ENCODE data around the gene TRAPPC12.
"Not testable (repeated sequence)": the region's sequence is repeated elsewhere in the genome, so short reads cannot be mapped to it uniquely, and the experiment has no call there.

TRAPPC12 gene

DNA sequence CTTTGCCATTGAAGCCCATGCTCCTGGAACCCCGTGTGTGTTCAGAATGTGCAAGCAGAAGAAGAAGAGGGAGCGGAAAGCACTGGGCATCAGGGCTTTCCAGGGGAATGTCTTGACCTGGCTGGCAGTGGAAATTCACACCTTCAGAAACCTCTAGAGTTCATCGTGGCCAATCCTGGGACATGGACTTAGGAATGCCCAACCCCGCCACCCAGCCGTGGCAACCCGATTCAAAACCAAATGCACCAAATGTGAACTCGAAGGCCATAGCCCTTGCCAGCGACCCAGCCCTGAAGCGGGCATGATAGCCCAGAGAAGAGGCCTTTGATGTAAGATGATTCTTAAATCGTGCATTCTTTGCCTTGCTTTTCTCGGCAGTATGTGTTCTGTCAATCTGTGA is 70.4 kb downstream of the TRAPPC12 start:
- no peak overlapping the region for H3K4me3 ChIP-seq (ENCODE audit: low read length)

DNA sequence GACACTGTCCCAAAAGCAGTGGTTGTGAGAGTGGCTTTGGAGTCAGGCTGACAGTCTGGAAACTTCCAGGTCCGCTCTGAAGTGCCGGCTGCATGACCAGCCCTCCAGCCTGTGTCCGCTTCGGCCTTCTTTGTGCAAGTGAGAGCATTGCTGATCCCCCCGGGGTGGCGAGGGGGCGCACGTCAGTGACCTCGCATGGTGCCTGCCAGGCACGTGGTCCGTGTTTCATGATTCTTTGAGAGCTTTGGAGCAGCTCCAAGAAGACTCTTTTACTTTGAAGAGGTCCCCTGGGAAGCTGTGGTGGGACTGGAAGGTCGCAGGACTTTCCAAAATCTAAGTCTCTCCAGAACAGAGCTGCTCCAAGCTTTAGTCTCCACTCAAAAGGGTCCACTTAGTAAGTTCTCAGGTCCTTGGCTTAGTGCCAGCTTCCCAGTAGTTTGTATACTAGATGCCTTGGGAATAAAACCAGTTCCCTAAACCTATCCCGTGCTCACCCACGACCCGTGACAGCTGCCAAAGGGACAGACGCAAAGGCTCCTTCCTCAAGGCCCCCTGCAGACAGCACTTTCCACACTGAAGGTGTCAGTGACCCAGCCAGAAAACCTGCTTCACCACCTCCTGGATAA is 71.0 kb downstream of the TRAPPC12 start:
- H3K27me3 ChIP-seq (replicated peaks; ENCODE audit: control insufficient read depth, insufficient read depth, low read length): no peaks in the 10 kb centered on the region
- no peak for DNase-seq (ENCODE audit: low read depth)
- H3K9me3 ChIP-seq (ENCODE audit: control insufficient read depth, low read length): no peaks in the 10 kb centered on the region
- peaks cover 33% of the 10 kb centered on the region for H3K36me3 ChIP-seq (ENCODE audit: control insufficient read depth, insufficient read depth, low read length, severe bottlenecking)
- no peak overlapping the region for H3K4me3 ChIP-seq (ENCODE audit: low read length)
- no peak overlapping the region for H3K9ac ChIP-seq (ENCODE audit: low read length)
- peaks cover 23% of the 10 kb centered on the region for H3K4me1 ChIP-seq (ENCODE audit: control insufficient read depth, insufficient read depth, low read length)

More for the DNA sequence above, 70.4 kb downstream of the TRAPPC12 start:
- Histone ChIP-seq H3K9me3 (ENCODE audit: control insufficient read depth, low read length) (no peaks in the 10 kb centered on the region), H3K36me3 (ENCODE audit: control insufficient read depth, insufficient read depth, low read length, severe bottlenecking) (peaks cover 38% of the 10 kb centered on the region), H3K9ac (ENCODE audit: low read length) (no peak overlapping the region), H3K4me1 (ENCODE audit: control insufficient read depth, insufficient read depth, low read length) (peaks cover 23% of the 10 kb centered on the region), H3K27me3 (replicated peaks; ENCODE audit: control insufficient read depth, insufficient read depth, low read length) (no peaks in the 10 kb centered on the region)
- DNase-seq (ENCODE audit: low read depth): no peak

DNA sequence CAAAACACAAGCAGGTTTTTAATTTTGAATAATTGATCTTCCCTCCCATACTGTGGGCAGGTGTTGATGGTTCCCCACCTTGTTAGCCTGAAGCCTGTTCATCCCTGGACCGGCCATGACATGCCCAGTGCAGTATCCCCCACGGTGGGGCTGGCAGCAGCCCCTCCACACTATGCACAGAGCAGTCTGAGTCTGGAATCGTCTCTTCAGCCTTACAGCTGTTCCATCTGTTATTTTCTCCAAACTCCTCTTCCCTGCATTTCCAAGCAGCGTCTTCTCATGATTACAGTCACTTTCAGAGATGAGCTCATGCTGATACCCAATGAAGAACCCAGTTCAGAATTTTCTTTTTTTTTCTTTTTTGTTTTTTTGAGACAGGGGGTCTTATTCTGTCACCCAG is 71.7 kb downstream of the TRAPPC12 start:
- H3K9ac ChIP-seq (ENCODE audit: low read length): no peak overlapping the region
- H3K27me3 ChIP-seq (replicated peaks; ENCODE audit: control insufficient read depth, insufficient read depth, low read length): no peaks in the 10 kb centered on the region
- no peak overlapping the region for H3K4me3 ChIP-seq (ENCODE audit: low read length)
- DNase-seq (ENCODE audit: low read depth): no peak
- H3K9me3 ChIP-seq (ENCODE audit: control insufficient read depth, low read length): no peaks in the 10 kb centered on the region
- H3K4me1 ChIP-seq (ENCODE audit: control insufficient read depth, insufficient read depth, low read length): peaks cover 23% of the 10 kb centered on the region
- H3K36me3 ChIP-seq (ENCODE audit: control insufficient read depth, insufficient read depth, low read length, severe bottlenecking): peaks cover 31% of the 10 kb centered on the region

DNA sequence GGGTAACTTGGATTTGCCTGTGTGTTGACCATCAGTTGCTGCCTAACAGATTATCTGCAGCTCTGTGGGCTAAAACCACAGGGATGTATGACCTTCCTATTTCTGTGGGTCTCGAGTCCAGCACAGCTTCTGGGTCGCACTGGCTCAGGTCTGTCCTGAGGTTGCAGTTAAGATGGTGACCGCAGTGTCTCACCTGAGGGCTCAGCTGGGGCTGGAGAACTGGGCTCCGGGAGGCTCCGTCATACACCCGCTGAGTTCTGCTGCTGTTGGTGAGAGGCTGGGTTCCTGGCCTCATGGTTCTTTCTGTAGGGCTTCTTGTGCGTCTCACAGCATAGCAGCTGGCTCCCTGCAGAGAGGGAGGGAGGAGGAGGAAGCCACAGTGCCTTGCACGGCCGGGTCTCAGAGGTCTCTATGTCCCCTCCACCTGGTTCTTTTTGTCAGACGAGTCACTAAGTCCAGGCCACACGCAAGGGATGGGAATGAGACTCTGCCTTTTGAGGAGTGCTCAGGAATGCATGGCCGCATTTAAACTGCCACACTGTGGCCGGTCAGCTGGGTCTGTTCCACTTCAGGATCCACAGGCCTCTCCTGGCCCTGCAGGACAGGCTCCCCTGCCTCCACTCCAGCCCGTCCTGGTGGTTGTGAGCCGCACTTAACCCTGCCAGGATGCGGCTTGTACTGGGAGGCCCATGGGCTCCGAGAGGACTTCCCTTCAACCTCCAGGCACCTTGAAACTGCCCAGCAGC is 72.6 kb downstream of the TRAPPC12 start:
- Histone ChIP-seq H3K27me3 (replicated peaks; ENCODE audit: control insufficient read depth, insufficient read depth, low read length) (no peaks in the 10 kb centered on the region), H3K36me3 (ENCODE audit: control insufficient read depth, insufficient read depth, low read length, severe bottlenecking) (peaks cover 31% of the 10 kb centered on the region), H3K4me3 (ENCODE audit: low read length) (no peak overlapping the region), H3K9ac (ENCODE audit: low read length) (no peak overlapping the region), H3K9me3 (ENCODE audit: control insufficient read depth, low read length) (no peaks in the 10 kb centered on the region), H3K4me1 (ENCODE audit: control insufficient read depth, insufficient read depth, low read length) (peaks cover 23% of the 10 kb centered on the region)
- no peak for DNase-seq (ENCODE audit: low read depth)

DNA sequence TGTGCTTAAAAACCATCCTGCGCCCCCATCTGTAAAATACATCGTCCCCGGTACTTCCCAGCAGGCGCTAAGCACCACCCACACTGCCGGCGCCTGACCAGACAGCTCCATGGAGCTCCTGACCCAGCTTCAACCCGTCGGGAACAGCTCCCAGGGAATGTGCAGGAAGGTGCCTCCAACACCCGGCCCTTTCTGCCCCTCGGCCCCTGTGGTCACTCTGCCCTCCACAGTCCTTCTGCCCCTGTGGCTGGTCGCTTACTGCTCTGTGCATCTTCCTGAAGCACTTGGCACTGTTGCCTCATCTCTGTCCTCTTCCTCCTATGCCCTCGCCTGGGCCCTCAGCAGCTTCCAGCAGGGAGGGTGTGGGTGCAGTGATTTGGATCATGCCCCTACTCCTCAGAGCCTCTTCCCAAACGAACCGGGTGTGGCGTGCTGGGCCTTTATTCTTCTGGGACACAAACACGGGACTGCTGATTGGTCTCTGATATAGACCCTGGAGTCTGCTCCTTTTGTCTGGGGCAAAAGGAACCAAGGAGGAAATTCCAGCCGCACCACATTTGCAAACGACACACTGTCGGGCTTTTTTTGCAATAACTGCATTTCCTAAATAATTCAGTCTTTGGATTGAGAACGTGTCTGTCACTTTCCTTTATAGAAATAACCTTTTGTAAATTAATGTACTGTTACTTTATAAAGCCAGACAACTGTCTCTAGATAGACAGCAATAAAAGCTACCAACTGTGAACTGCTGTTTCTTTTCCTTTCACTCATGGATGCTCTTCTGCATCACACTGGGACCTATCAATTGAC is 73.9 kb downstream of the TRAPPC12 start:
- peaks cover 37% of the 10 kb centered on the region for H3K36me3 ChIP-seq (ENCODE audit: control insufficient read depth, insufficient read depth, low read length, severe bottlenecking)
- no peak for DNase-seq (ENCODE audit: low read depth)

DNA sequence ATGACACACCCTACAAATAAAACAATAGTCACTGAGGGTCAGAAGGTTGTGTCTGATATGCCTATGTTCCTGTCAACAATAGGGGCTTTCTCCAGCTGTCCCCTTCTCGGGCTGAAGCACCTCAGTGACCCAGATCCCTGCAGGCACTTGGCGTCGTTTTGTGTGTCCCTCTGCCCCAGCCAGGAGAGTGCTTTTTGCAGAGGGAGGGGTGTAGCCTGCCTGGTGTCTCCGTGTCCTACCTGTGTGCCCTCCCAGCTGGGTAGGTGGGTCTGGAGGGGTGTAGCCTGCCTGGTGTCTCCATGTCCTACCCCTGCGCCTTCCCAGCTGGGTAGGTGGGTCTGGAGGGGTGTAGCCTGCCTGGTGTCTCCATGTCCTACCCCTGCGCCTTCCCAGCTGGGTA is 74.5 kb downstream of the TRAPPC12 start:
- Histone ChIP-seq H3K9ac (ENCODE audit: low read length) (peak overlapping the region; percentile 57), H3K4me1 (ENCODE audit: control insufficient read depth, insufficient read depth, low read length) (peaks cover 17% of the 10 kb centered on the region), H3K4me3 (ENCODE audit: low read length) (peak overlapping the region; percentile 5), H3K36me3 (ENCODE audit: control insufficient read depth, insufficient read depth, low read length, severe bottlenecking) (peaks cover 43% of the 10 kb centered on the region)
- H3K27me3 ChIP-seq (replicated peaks; ENCODE audit: control insufficient read depth, insufficient read depth, low read length); H3K9me3 ChIP-seq (ENCODE audit: control insufficient read depth, low read length); DNase-seq (ENCODE audit: low read depth): not testable (repeated sequence)

More for the DNA sequence above, 73.9 kb downstream of the TRAPPC12 start:
- Histone ChIP-seq H3K9me3 (ENCODE audit: control insufficient read depth, low read length) (no peaks in the 10 kb centered on the region), H3K27me3 (replicated peaks; ENCODE audit: control insufficient read depth, insufficient read depth, low read length) (no peaks in the 10 kb centered on the region), H3K4me1 (ENCODE audit: control insufficient read depth, insufficient read depth, low read length) (peaks cover 17% of the 10 kb centered on the region), H3K9ac (ENCODE audit: low read length) (peak overlapping the region; percentile 57), H3K4me3 (ENCODE audit: low read length) (peak overlapping the region; percentile 5)

DNA sequence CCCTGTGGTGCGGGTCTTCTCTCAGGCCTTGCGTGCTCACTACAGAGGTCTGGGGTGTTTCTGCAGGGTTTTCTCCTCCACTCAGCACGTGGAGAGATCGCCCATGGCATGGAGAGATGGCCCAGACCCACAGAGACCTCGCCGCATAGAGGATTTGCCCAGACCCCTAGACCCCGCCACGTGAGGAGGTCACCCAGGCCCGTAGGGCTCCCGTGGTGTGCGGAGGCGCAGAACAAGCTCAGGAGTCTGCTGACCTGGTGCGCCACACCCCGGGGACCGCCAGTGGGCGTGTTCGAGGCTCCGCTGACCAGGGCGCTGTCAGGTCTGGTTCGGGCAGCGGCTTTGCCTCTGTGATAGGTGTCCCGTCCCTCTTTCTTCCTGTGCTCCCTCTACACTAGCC is 75.3 kb downstream of the TRAPPC12 start:
- Histone ChIP-seq H3K9ac (ENCODE audit: low read length) (no peak overlapping the region), H3K4me1 (ENCODE audit: control insufficient read depth, insufficient read depth, low read length) (peaks cover 17% of the 10 kb centered on the region)
- DNase-seq (ENCODE audit: low read depth): no peak

DNA sequence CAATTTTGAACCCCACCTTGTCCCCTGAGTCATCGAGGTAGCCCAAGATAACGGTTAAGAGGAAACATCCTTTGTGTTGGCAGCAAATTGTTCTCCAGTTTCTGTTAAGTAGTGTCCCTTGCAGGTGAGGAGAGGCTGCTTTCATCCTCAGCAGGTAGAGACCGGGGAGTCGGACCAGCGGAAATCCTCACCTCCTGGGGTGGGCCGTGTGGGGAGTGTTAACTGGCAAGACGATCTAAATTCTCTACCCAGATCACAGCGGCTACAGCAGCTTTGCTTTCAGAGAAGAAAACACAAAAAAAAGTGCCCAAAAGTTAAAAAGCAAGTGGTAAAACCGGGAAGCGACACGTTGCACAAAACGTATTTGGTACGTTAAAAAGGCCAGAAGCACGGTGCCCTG is 76.6 kb downstream of the TRAPPC12 start:
- Histone ChIP-seq H3K36me3 (ENCODE audit: control insufficient read depth, insufficient read depth, low read length, severe bottlenecking) (peaks cover 34% of the 10 kb centered on the region), H3K27me3 (replicated peaks; ENCODE audit: control insufficient read depth, insufficient read depth, low read length) (no peaks in the 10 kb centered on the region), H3K9me3 (ENCODE audit: control insufficient read depth, low read length) (no peaks in the 10 kb centered on the region), H3K4me1 (ENCODE audit: control insufficient read depth, insufficient read depth, low read length) (peaks cover 17% of the 10 kb centered on the region), H3K4me3 (ENCODE audit: low read length) (no peak overlapping the region), H3K9ac (ENCODE audit: low read length) (no peak overlapping the region)
- DNase-seq (ENCODE audit: low read depth): no peak

More for the DNA sequence above, 75.3 kb downstream of the TRAPPC12 start:
- Histone ChIP-seq H3K9me3 (ENCODE audit: control insufficient read depth, low read length) (no peaks in the 10 kb centered on the region), H3K4me3 (ENCODE audit: low read length) (no peak overlapping the region), H3K36me3 (ENCODE audit: control insufficient read depth, insufficient read depth, low read length, severe bottlenecking) (peaks cover 39% of the 10 kb centered on the region), H3K27me3 (replicated peaks; ENCODE audit: control insufficient read depth, insufficient read depth, low read length) (no peaks in the 10 kb centered on the region)

DNA sequence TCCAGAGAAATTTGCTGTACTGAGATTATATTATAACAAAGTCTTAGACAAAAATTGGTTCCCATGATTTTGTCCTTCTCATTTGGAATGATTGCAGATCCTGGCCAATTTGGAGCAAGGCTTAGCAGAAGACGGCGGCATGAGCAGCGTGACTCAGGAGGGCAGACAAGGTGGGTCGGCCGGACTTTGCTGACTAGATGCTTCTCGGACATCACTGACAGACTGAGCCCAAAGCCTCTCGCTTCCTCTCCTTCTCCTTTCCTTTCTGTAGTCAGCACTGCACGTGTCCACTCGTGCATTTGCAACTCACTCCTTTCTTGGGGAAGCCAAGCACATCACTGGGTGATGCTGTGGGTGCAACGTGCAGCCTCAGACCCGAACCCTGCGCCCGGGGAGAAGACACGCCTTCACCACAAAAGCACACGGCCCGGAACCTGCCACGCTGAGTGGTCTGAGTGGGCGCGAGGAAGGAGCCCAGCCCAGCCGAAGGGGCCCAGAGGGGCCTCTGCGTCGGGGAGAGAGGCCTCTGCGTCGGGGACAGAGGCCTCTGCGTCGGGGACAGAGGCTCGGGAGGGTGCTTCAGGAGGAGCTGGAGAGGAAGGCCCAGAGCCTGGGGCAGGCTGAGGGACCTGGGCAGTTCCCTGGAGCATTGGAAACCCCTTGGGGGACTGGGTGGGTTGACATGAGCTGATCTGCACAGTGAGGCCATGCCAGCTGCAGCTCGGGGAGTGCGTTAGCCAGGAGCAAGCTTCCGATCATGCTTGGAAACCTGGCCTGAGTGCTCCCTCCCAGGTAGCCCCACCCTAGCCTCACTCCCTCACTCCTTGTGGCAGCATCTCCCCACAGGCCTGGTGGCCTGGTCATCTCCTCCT is 78.3 kb downstream of the TRAPPC12 start:
- H3K4me3 ChIP-seq (ENCODE audit: low read length): no peak overlapping the region
- H3K9me3 ChIP-seq (ENCODE audit: control insufficient read depth, low read length): no peaks in the 10 kb centered on the region
- peaks cover 34% of the 10 kb centered on the region for H3K36me3 ChIP-seq (ENCODE audit: control insufficient read depth, insufficient read depth, low read length, severe bottlenecking)

DNA sequence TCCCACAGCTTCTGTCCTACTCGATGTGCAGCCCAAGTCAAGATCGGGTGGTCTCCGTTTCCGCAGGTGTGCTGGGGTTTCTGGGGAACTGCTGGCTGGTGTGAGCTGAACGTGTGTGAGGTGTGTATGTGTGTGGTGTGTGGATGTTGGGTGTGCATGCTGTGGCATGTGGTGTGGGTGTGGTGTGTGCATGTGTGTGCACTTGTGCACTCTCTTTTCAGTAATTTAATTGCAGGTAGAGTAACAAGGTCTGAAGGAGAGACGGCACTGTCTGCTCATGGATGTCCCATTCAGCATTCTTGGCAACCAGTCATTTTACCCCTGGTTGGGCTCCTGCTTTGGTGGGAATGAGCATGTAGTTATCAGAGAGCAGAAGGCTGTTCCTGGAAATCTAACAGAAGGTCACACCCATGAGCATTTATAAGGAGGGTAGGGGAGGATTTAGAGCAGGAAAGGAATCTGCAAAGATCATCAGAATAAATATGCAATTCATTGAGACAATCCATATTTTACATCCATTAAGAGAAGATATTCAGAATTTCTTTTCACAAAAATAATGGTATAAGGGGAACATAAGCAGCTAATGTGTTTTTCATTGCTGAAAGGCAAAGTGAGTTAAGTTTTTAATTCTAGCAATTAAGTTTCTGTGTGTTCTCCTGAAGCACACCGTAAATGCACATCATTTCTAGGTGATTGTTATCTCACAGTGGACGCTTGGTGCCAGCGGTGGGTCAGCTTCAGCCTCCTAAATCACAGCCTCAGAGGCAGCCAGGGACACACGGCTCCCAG is 79.1 kb downstream of the TRAPPC12 start:
- H3K4me1 ChIP-seq (ENCODE audit: control insufficient read depth, insufficient read depth, low read length): peaks cover 14% of the 10 kb centered on the region
- H3K4me3 ChIP-seq (ENCODE audit: low read length): no peak overlapping the region
- H3K9me3 ChIP-seq (ENCODE audit: control insufficient read depth, low read length): no peaks in the 10 kb centered on the region
- H3K9ac ChIP-seq (ENCODE audit: low read length): no peak overlapping the region
- no peak for DNase-seq (ENCODE audit: low read depth)
- H3K27me3 ChIP-seq (replicated peaks; ENCODE audit: control insufficient read depth, insufficient read depth, low read length): no peaks in the 10 kb centered on the region
- peaks cover 34% of the 10 kb centered on the region for H3K36me3 ChIP-seq (ENCODE audit: control insufficient read depth, insufficient read depth, low read length, severe bottlenecking)

More for the DNA sequence above, 78.3 kb downstream of the TRAPPC12 start:
- Histone ChIP-seq H3K27me3 (replicated peaks; ENCODE audit: control insufficient read depth, insufficient read depth, low read length) (no peaks in the 10 kb centered on the region), H3K4me1 (ENCODE audit: control insufficient read depth, insufficient read depth, low read length) (peaks cover 22% of the 10 kb centered on the region), H3K9ac (ENCODE audit: low read length) (no peak overlapping the region)
- DNase-seq (ENCODE audit: low read depth): no peak
